ELR (cell line): Measurements from ENCODE around the gene PHACTR1.
"Not testable (repeated sequence)": the region's sequence is repeated elsewhere in the genome, so short reads cannot be mapped to it uniquely, and the experiment has no call there.

Experiments used
- DNase-seq: peaks from one replicate; pipeline ENCODE4 v3.0.0-alpha.2; 2015; ENCODE audit warnings: low read depth

Gene PHACTR1

GRCh38 chr6:12899046-12899833, 182.7 kb downstream of the PHACTR1 start:
- no peak for DNase-seq

GRCh38 chr6:12903246-12903645, 186.7 kb downstream of the PHACTR1 start:
- no peak for DNase-seq

GRCh38 chr6:12909833-12910232, 193.3 kb downstream of the PHACTR1 start:
- no peak for DNase-seq

GRCh38 chr6:12911427-12911826, 194.9 kb downstream of the PHACTR1 start:
- peak; percentile 63 for DNase-seq

GRCh38 chr6:12913201-12913600, 196.6 kb downstream of the PHACTR1 start:
- DNase-seq, result no peak

GRCh38 chr6:12916006-12916405, 199.4 kb downstream of the PHACTR1 start:
- no peak for DNase-seq

GRCh38 chr6:12916420-12917136, 200.0 kb downstream of the PHACTR1 start:
- no peak for DNase-seq

- no peak for DNase-seq
These were observed 204.9 kb downstream of the PHACTR1 start for GRCh38 chr6:12921467-12921866.

- peak; percentile 63 for DNase-seq
These were observed 207.2 kb downstream of the PHACTR1 start for GRCh38 chr6:12923644-12924235.

GRCh38 chr6:12924911-12925310, 208.3 kb downstream of the PHACTR1 start:
- DNase-seq, result no peak

GRCh38 chr6:12927746-12928145, 211.2 kb downstream of the PHACTR1 start:
- no peak for DNase-seq

GRCh38 chr6:12929678-12930077, 213.1 kb downstream of the PHACTR1 start:
- no peak for DNase-seq

- DNase-seq, result no peak
These were observed 215.1 kb downstream of the PHACTR1 start for GRCh38 chr6:12931639-12932038.

GRCh38 chr6:12935637-12936036, 219.1 kb downstream of the PHACTR1 start:
- DNase-seq, result no peak

- DNase-seq, result no peak
These were observed 221.4 kb downstream of the PHACTR1 start for GRCh38 chr6:12937971-12938370.

GRCh38 chr6:12939314-12939713, 222.7 kb downstream of the PHACTR1 start:
- no peak for DNase-seq

GRCh38 chr6:12941422-12941821, 224.9 kb downstream of the PHACTR1 start:
- DNase-seq, result peak; percentile 57

- no peak for DNase-seq
These were observed 227.0 kb downstream of the PHACTR1 start for GRCh38 chr6:12943549-12943948.

GRCh38 chr6:12944001-12944400, 227.4 kb downstream of the PHACTR1 start:
- no peak for DNase-seq

GRCh38 chr6:12944528-12944927, 228.0 kb downstream of the PHACTR1 start:
- not testable (repeated sequence) for DNase-seq

- DNase-seq, result no peak
These were observed 230.7 kb downstream of the PHACTR1 start for GRCh38 chr6:12947151-12947871.

GRCh38 chr6:12947967-12948366, 231.4 kb downstream of the PHACTR1 start:
- no peak for DNase-seq
